CD14-positive monocyte (primary cell): ENCODE measurements around the gene NXPH4. TPM values are rescaled to one million over a fixed set of nuclear protein-coding genes. Genes with fewer than 3 reads are reported as not detected.
A peak's percentile ranks its signal among the peaks of the same experiment; 100 is the strongest.

Source experiments
- DNase-seq, 3 donors: peaks; one replicate each; pipeline ENCODE4 v3.0.0-alpha.2; 2011 to 2022
- H2AFZ ChIP-seq: 2 replicates; pipeline ENCODE4 v1.6.0; 2012; ENCODE audit warnings: mild to moderate bottlenecking, low read depth, low read length, inconsistent platforms; ENCODE audit not compliant: insufficient read depth, poor library complexity, severe bottlenecking
- H3K27ac ChIP-seq, 2 donors: 1 replicate in 1 of 2; 2 replicates in 1 of 2; pipeline ENCODE4 v1.5.1; 2012 to 2013; ENCODE audit warnings: low read length in 2 of 2, control low read depth in 1 of 2, inconsistent platforms in 1 of 2, low read depth in 1 of 2, mild to moderate bottlenecking in 1 of 2
- H3K27me3 ChIP-seq, 2 donors: one replicate each; pipeline versions ENCODE4 v1.6.0 to v1.6.1; 2011 to 2013; ENCODE audit warnings: low read length in 2 of 2; ENCODE audit not compliant: control insufficient read depth in 2 of 2, insufficient read depth in 2 of 2
- H3K36me3 ChIP-seq, 2 donors: replicated peaks in 1 of 2; 1 replicate in 1 of 2; 2 replicates in 1 of 2; pipeline versions ENCODE4 v1.5.1 to v1.6.1; 2012 to 2013; ENCODE audit warnings: low read length in 2 of 2, control low read depth in 1 of 2, inconsistent platforms in 1 of 2, mild to moderate bottlenecking in 1 of 2; ENCODE audit not compliant: insufficient read depth in 2 of 2, control insufficient read depth in 1 of 2
- H3K4me1 ChIP-seq, 2 donors: 1 replicate in 1 of 2; 2 replicates in 1 of 2; pipeline versions ENCODE4 v1.5.1 to v1.6.1; 2012 to 2013; ENCODE audit warnings: low read length in 2 of 2, control low read depth in 1 of 2, inconsistent platforms in 1 of 2, mild to moderate bottlenecking in 1 of 2, moderate library complexity in 1 of 2; ENCODE audit not compliant: insufficient read depth in 2 of 2, control insufficient read depth in 1 of 2
- H3K4me2 ChIP-seq: replicated peaks from 2 replicates; pipeline ENCODE3; 2012; ENCODE audit warnings: low read length, moderate library complexity, mild to moderate bottlenecking; ENCODE audit not compliant: poor library complexity, severe bottlenecking; ENCODE audit errors: extremely low read depth
- H3K4me3 ChIP-seq, 3 experiments: fragments of 200-600 bp in 1 of 3; sonication (generic) in 1 of 3; replicated peaks in 1 of 3; 1 replicate in 2 of 3; 2 replicates in 1 of 3; pipeline ENCODE4 v1.5.1; 2011 to 2013; ENCODE audit warnings: low read length in 3 of 3, mild to moderate bottlenecking in 3 of 3, control low read depth in 2 of 3, low read depth in 2 of 3, inconsistent platforms in 1 of 3, moderate library complexity in 1 of 3
- H3K79me2 ChIP-seq: 2 replicates; pipeline ENCODE4 v1.6.0; 2012; ENCODE audit warnings: mild to moderate bottlenecking, control low read depth, inconsistent platforms, low read length, moderate library complexity; ENCODE audit not compliant: insufficient read depth
- H3K9ac ChIP-seq: 2 replicates; pipeline ENCODE4 v1.6.0; 2017; ENCODE audit warnings: low read length, mild to moderate bottlenecking; ENCODE audit not compliant: insufficient read depth, poor library complexity, severe bottlenecking
- H3K9me3 ChIP-seq, 2 donors: replicated peaks in 1 of 2; 1 replicate in 1 of 2; 2 replicates in 1 of 2; pipeline versions ENCODE4 v1.5.1 to v1.6.1; 2012 to 2013; ENCODE audit warnings: low read length in 2 of 2, control low read depth in 1 of 2; ENCODE audit not compliant: control insufficient read depth in 1 of 2, insufficient read depth in 1 of 2
- H4K20me1 ChIP-seq: 2 replicates; pipeline ENCODE4 v1.6.0; 2012; ENCODE audit warnings: mild to moderate bottlenecking, low read length, control low read depth, moderate library complexity; ENCODE audit not compliant: insufficient read depth
- H3K27ac Mint-ChIP-seq, 7 donors: one replicate each; pipeline ENCODE4 v1.8.0; 2020; ENCODE audit warnings: mild to moderate bottlenecking in 7 of 7, mixed read lengths in 7 of 7, moderate library complexity in 6 of 7, inconsistent platforms in 2 of 7
- H3K27me3 Mint-ChIP-seq, 3 donors: one replicate each; pipeline ENCODE4 v1.8.0; 2021 to 2022; ENCODE audit warnings: low read depth in 3 of 3, mild to moderate bottlenecking in 3 of 3, mixed read lengths in 3 of 3, moderate library complexity in 3 of 3, inconsistent platforms in 1 of 3
- H3K36me3 Mint-ChIP-seq, 2 donors: one replicate each; pipeline ENCODE4 v1.8.0; 2020; ENCODE audit warnings: mixed read lengths in 2 of 2, inconsistent platforms in 1 of 2, mild to moderate bottlenecking in 1 of 2
- H3K4me1 Mint-ChIP-seq: one replicate; pipeline ENCODE4 v1.8.0; 2020; ENCODE audit warnings: mild to moderate bottlenecking, mixed read lengths
- H3K4me3 Mint-ChIP-seq, 2 donors: one replicate each; pipeline ENCODE4 v1.8.0; 2020; ENCODE audit warnings: mild to moderate bottlenecking in 2 of 2, mixed read lengths in 2 of 2, moderate library complexity in 1 of 2
- H3K9me3 Mint-ChIP-seq, 7 donors: one replicate each; pipeline ENCODE4 v1.8.0; 2020 to 2022; ENCODE audit warnings: mixed read lengths in 7 of 7, mild to moderate bottlenecking in 6 of 7, moderate library complexity in 6 of 7, inconsistent platforms in 2 of 7
- WGBS: methylation state at CpG from one replicate; pipeline ENCODE4 v1.1.5; 2013; ENCODE audit warnings: missing lambda C conversion rate; ENCODE audit not compliant: insufficient coverage; 5-methylcytosine and 5-hydroxymethylcytosine counted together
- intact Hi-C, 2 donors: fragments of 100-400 bp; cut with micrococcal nuclease; formaldehyde crosslinking; loops; one replicate each; pipeline versions ENCODE4 v1.15.0 to v1.15.1; 2023
- polyA plus RNA-seq, 3 donors: library from polyadenylated mRNA; depleted of rRNA in 1 of 3; unstranded in 2 of 3; stranded (reverse) in 1 of 3; fragments of 300-500 nt in 2 of 3; fragments of >200 nt in 1 of 3; fragmentation: Illumina TruSeq in 2 of 3; gene quantifications; 1 replicate in 2 of 3; 2 replicates in 1 of 3; pipeline ENCODE4 v1.2.3, GENCODE V29; 2012 to 2021
- TF ChIP-seq, protein P1 (sequence below): fragments of 200-600 bp; IDR thresholded peaks from one replicate; pipeline ENCODE4 v1.8.0; 2022; ENCODE audit warnings: antibody characterized with exemption, mild to moderate bottlenecking

The NXPH4 gene
- polyA plus RNA-seq, 3 donors: not detected

DNA sequence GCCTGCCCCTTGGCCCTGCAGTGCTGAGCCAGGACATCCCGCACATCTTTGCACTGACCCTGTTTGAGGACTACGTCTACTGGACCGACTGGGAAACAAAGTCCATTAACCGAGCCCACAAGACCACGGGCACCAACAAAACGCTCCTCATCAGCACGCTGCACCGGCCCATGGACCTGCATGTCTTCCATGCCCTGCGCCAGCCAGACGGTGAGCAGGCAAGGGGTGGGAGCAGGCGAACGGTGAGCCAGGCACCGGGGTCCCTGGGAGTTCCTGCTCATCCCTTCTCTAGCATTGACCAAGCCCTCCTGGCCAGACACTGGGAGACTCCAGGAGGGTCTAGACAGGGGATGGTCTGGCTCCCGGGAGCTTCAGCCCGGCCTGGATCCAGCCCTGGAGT lies 17.4 kb upstream of the NXPH4 start:
- WGBS: 93% methylated on average over 12 of the region's 15 CpGs
- DNase-seq: no peak
- Mint-ChIP-seq H3K36me3 (peaks cover 98 to 100% of the 10 kb centered on the region in 2 donors), H3K4me1 (no peaks in the 10 kb centered on the region), H3K27ac (peak overlapping the region in 1 of 7 donors; percentile 18), H3K9me3 (peaks cover 0 to 3% (median 0%) of the 10 kb centered on the region in 7 donors), H3K27me3 (peaks cover 1 to 17% (median 4%) of the 10 kb centered on the region in 3 donors), H3K4me3 (no peak overlapping the region)
- Histone ChIP-seq H3K79me2 (no peaks in the 10 kb centered on the region), H3K36me3 (peaks cover 100% of the 10 kb centered on the region in 2 donors), H4K20me1 (peaks cover 98% of the 10 kb centered on the region), H3K9me3 (no peaks in the 10 kb centered on the region), H3K27me3 (no peaks in the 10 kb centered on the region), H3K9ac (no peak overlapping the region), H3K4me2 (no peak overlapping the region), H3K27ac (no peak overlapping the region), H2AFZ (no peak overlapping the region), H3K4me1 (no peaks in the 10 kb centered on the region), H3K4me3 (no peak overlapping the region)
- TF ChIP-seq, protein P1, sequence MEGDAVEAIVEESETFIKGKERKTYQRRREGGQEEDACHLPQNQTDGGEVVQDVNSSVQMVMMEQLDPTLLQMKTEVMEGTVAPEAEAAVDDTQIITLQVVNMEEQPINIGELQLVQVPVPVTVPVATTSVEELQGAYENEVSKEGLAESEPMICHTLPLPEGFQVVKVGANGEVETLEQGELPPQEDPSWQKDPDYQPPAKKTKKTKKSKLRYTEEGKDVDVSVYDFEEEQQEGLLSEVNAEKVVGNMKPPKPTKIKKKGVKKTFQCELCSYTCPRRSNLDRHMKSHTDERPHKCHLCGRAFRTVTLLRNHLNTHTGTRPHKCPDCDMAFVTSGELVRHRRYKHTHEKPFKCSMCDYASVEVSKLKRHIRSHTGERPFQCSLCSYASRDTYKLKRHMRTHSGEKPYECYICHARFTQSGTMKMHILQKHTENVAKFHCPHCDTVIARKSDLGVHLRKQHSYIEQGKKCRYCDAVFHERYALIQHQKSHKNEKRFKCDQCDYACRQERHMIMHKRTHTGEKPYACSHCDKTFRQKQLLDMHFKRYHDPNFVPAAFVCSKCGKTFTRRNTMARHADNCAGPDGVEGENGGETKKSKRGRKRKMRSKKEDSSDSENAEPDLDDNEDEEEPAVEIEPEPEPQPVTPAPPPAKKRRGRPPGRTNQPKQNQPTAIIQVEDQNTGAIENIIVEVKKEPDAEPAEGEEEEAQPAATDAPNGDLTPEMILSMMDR: no peak
- intact Hi-C loops: no loop called here

DNA sequence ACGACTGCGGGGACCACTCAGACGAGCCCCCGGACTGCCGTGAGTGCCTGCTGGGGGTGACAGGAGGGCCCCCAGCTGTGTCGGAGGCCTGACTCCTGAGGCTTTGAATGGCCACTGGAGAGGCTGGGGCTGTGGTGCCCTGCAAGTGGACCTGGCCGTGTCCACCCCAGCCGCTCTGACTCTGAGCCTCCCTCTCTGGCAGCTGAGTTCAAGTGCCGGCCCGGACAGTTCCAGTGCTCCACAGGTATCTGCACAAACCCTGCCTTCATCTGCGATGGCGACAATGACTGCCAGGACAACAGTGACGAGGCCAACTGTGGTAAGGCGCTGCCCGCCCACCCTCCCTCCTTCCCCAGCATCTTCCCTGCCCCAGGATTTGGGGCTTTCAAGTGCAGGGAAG lies 16.1 kb upstream of the NXPH4 start:
- DNase-seq: no peak
- H3K27me3 ChIP-seq: no peaks in the 10 kb centered on the region
- H3K4me3 ChIP-seq: no peak overlapping the region
- 97% methylated on average over 10 of the region's 15 CpGs for WGBS
- peaks cover 100% of the 10 kb centered on the region in 2 donors for H3K36me3 ChIP-seq
- intact Hi-C loops: no loop called here
- Mint-ChIP-seq H3K27me3 (peaks cover 0 to 13% (median 2%) of the 10 kb centered on the region in 3 donors), H3K9me3 (peaks cover 0 to 3% (median 0%) of the 10 kb centered on the region in 7 donors), H3K4me1 (no peaks in the 10 kb centered on the region), H3K27ac (no peak overlapping the region), H3K36me3 (peaks cover 98 to 100% of the 10 kb centered on the region in 2 donors), H3K4me3 (no peak overlapping the region)
- no peak overlapping the region for H2AFZ ChIP-seq
- no peak overlapping the region for H3K4me2 ChIP-seq
- no peaks in the 10 kb centered on the region for H3K9me3 ChIP-seq
- H3K79me2 ChIP-seq: no peaks in the 10 kb centered on the region
- no peak overlapping the region for H3K9ac ChIP-seq
- no peak overlapping the region for H3K27ac ChIP-seq
- H4K20me1 ChIP-seq: peaks cover 98% of the 10 kb centered on the region
- H3K4me1 ChIP-seq: no peaks in the 10 kb centered on the region
- TF ChIP-seq, protein P1: no peak
